ENCODE data around the gene C2CD2.

Gene C2CD2

DNA sequence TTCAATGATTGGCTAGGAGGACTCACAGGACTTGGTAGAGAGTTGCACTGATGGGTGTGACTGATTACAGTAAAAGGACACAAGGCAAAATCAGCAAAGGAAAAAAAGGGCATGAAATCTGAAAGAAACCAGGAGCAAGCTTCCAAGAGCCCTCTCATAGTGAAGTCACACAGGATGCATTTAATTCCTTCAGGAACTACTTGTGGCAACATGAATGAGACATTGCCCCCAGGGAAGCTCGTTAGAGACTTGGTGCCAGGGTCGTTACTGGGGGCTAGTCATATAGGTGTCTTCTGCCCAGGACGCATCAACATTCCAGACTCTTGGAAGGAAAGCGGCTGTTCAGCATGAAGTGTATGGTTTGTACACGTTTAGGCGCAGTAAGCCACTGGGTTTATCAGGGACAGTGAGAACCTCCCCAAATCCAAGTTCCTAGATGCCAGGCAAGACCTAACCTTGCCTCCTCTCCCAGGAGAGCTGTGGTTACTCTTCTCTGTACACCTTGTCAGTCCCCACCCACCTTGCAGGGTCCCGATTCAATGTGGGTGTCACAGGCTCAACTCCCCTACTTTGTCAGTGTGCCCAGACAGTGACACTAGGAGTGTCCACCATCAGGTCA, 26.0 kb upstream of the C2CD2 start:
- H3K79me2 ChIP-seq (ENCODE audit: insufficient read depth, low read length), result no peaks in the 10 kb centered on the region
- no peaks in the 10 kb centered on the region for H3F3A ChIP-seq (ENCODE audit: insufficient read depth, low read length)
- H3K27ac ChIP-seq (ENCODE audit: low read depth, low read length, poor library complexity, severe bottlenecking), result no peak overlapping the region
- TF ChIP-seq, protein P1, sequence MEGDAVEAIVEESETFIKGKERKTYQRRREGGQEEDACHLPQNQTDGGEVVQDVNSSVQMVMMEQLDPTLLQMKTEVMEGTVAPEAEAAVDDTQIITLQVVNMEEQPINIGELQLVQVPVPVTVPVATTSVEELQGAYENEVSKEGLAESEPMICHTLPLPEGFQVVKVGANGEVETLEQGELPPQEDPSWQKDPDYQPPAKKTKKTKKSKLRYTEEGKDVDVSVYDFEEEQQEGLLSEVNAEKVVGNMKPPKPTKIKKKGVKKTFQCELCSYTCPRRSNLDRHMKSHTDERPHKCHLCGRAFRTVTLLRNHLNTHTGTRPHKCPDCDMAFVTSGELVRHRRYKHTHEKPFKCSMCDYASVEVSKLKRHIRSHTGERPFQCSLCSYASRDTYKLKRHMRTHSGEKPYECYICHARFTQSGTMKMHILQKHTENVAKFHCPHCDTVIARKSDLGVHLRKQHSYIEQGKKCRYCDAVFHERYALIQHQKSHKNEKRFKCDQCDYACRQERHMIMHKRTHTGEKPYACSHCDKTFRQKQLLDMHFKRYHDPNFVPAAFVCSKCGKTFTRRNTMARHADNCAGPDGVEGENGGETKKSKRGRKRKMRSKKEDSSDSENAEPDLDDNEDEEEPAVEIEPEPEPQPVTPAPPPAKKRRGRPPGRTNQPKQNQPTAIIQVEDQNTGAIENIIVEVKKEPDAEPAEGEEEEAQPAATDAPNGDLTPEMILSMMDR (IDR thresholded peaks at IDR 0.05; ENCODE audit: low read length), result no peak
- TF ChIP-seq EZH2 (IDR thresholded peaks at IDR 0.05; ENCODE audit: borderline replicate concordance, low read length), result no peak
- no peak overlapping the region for H2AFZ ChIP-seq (ENCODE audit: low read length)
- no peaks in the 10 kb centered on the region for H3K9me2 ChIP-seq (ENCODE audit: low read depth, low read length)
- H3K27me3 ChIP-seq (ENCODE audit: insufficient read depth, low read length), result no peaks in the 10 kb centered on the region; the same call in 1 of the 2 replicates
- no peaks in the 10 kb centered on the region for H3K4me1 ChIP-seq (ENCODE audit: insufficient read depth, low read length, severe bottlenecking)
- H3K9ac ChIP-seq (ENCODE audit: low read length), result no peak overlapping the region
- H3K4me2 ChIP-seq (ENCODE audit: low read length), result no peak overlapping the region
- H3K9me3 ChIP-seq (ENCODE audit: low read length), result peaks cover 6% of the 10 kb centered on the region; the same call in 1 of the 2 replicates
- no peak overlapping the region for H3K4me3 ChIP-seq (ENCODE audit: low read depth, low read length, poor library complexity, severe bottlenecking)
- no peaks in the 10 kb centered on the region; the same call in 1 of the 2 replicates for H3K36me3 ChIP-seq (ENCODE audit: insufficient read depth, low read length)
- H4K20me1 ChIP-seq (ENCODE audit: insufficient read depth, low read length), result no peaks in the 10 kb centered on the region

- H2AFZ ChIP-seq (ENCODE audit: low read length), result no peak overlapping the region
- H3K27me3 ChIP-seq (ENCODE audit: insufficient read depth, low read length), result no peaks in the 10 kb centered on the region; the same call in 1 of the 2 replicates
- peaks cover 6% of the 10 kb centered on the region; the same call in 1 of the 2 replicates for H3K9me3 ChIP-seq (ENCODE audit: low read length)
- no peaks in the 10 kb centered on the region for H4K20me1 ChIP-seq (ENCODE audit: insufficient read depth, low read length)
- H3K9me2 ChIP-seq (ENCODE audit: low read depth, low read length), result no peaks in the 10 kb centered on the region
- no peak overlapping the region for H3K4me3 ChIP-seq (ENCODE audit: low read depth, low read length, poor library complexity, severe bottlenecking)
- H3K79me2 ChIP-seq (ENCODE audit: insufficient read depth, low read length), result no peaks in the 10 kb centered on the region
- H3K4me1 ChIP-seq (ENCODE audit: insufficient read depth, low read length, severe bottlenecking), result peaks cover 2% of the 10 kb centered on the region
- H3K27ac ChIP-seq (ENCODE audit: low read depth, low read length, poor library complexity, severe bottlenecking), result no peak overlapping the region
- no peaks in the 10 kb centered on the region for H3F3A ChIP-seq (ENCODE audit: insufficient read depth, low read length)
- no peak overlapping the region for H3K4me2 ChIP-seq (ENCODE audit: low read length)
- no peaks in the 10 kb centered on the region; the same call in 1 of the 2 replicates for H3K36me3 ChIP-seq (ENCODE audit: insufficient read depth, low read length)
- TF ChIP-seq EZH2 (IDR thresholded peaks at IDR 0.05; ENCODE audit: borderline replicate concordance, low read length), result no peak
- TF ChIP-seq, protein P1 (IDR thresholded peaks at IDR 0.05; ENCODE audit: low read length), result no peak
- no peak overlapping the region for H3K9ac ChIP-seq (ENCODE audit: low read length)
These were observed 25.5 kb upstream of the C2CD2 start for GRCh38 chr21:41979335-41979734.

- Histone ChIP-seq H3F3A (ENCODE audit: insufficient read depth, low read length) (no peaks in the 10 kb centered on the region), H3K4me2 (ENCODE audit: low read length) (no peak overlapping the region), H3K9me3 (ENCODE audit: low read length) (0 out of 2 replicates have a peak, but pooled peaks cover 6% of the 10 kb centered on the region), H3K79me2 (ENCODE audit: insufficient read depth, low read length) (no peaks in the 10 kb centered on the region), H3K9me2 (ENCODE audit: low read depth, low read length) (no peaks in the 10 kb centered on the region), H2AFZ (ENCODE audit: low read length) (no peak overlapping the region), H3K27ac (ENCODE audit: low read depth, low read length, poor library complexity, severe bottlenecking) (no peak overlapping the region), H4K20me1 (ENCODE audit: insufficient read depth, low read length) (no peaks in the 10 kb centered on the region), H3K27me3 (ENCODE audit: insufficient read depth, low read length) (no peaks in the 10 kb centered on the region; the same call in 1 of the 2 replicates), H3K4me3 (ENCODE audit: low read depth, low read length, poor library complexity, severe bottlenecking) (no peak overlapping the region), H3K36me3 (ENCODE audit: insufficient read depth, low read length) (no peaks in the 10 kb centered on the region; the same call in 1 of the 2 replicates), H3K9ac (ENCODE audit: low read length) (no peak overlapping the region), H3K4me1 (ENCODE audit: insufficient read depth, low read length, severe bottlenecking) (peaks cover 10% of the 10 kb centered on the region)
- no peak for TF ChIP-seq EZH2 (IDR thresholded peaks at IDR 0.05; ENCODE audit: borderline replicate concordance, low read length)
- TF ChIP-seq, protein P1 (IDR thresholded peaks at IDR 0.05; ENCODE audit: low read length), result no peak
These were observed 23.5 kb upstream of the C2CD2 start for GRCh38 chr21:41977034-41977950.
